Measurements from ENCODE around the gene RIT2. TPM values are rescaled to one million over a fixed set of nuclear protein-coding genes. Genes with fewer than 3 reads are reported as not detected.

RIT2 gene
- polyA plus RNA-seq, 1 of the 3 experiments (the other 2 are of a cell fraction), result not detected

DNA sequence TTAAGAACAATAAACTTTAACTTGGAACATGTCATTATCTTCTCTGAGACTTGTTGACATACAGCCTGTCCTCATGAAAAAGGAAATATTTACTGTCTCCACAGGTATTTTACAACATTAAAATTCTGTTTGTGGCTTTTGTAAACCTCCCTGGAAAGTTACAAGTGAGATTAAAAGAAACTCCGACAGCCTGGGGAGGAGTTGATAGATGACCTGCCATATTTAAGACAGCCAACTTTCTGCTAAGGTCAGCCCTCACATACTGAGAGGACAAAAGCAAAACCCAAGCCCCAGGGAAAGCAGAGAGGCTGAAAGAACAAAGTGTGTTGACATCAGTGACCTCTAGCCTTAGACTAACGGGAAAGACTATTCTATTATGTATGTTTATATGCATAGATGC, 350.2 kb downstream of the RIT2 start:
- Histone ChIP-seq H2AFZ (ENCODE audit: low read depth) (no peak overlapping the region), H3K4me3 (ENCODE audit: low read depth in 2 of 2, low read length in 1 of 2) (no peak overlapping the region), H3F3A (replicated peaks; ENCODE audit: insufficient read depth) (no peaks in the 10 kb centered on the region), H3K27ac (ENCODE audit: low read depth in 2 of 2, low read length in 1 of 2) (no peak overlapping the region), H3K36me3 (replicated peaks in 1 of 2; ENCODE audit: control insufficient read depth in 1 of 2, insufficient read depth in 2 of 2, low read length in 1 of 2) (no peaks in the 10 kb centered on the region), H4K20me1 (ENCODE audit: insufficient read depth) (no peaks in the 10 kb centered on the region), H3K9ac (no peak overlapping the region), H3K4me2 (no peak overlapping the region), H3K79me2 (ENCODE audit: insufficient read depth) (no peaks in the 10 kb centered on the region), H3K4me1 (ENCODE audit: control insufficient read depth in 1 of 2, insufficient read depth in 2 of 2, low read depth in 1 of 2, low read length in 1 of 2) (no peaks in the 10 kb centered on the region; a peak in 1 of 4 replicates), H3K27me3 (ENCODE audit: insufficient read depth) (no peaks in the 10 kb centered on the region), H3K9me2 (no peaks in the 10 kb centered on the region), H3K9me3 (no peaks in the 10 kb centered on the region)
- POLR2A ChIA-PET, result no interaction called here
- CTCF ChIA-PET, result interaction anchor here (1.0 kb wide), 1 partner anchor 507 kb away, joined by 4 read pairs; no protein-coding TSS in a partner anchor
- DNase-seq, result no peak
- TF ChIP-seq EP300 (IDR thresholded peaks at IDR 0.05; ENCODE audit: borderline replicate concordance in 1 of 2, low read depth in 1 of 2, low read length in 1 of 2), result no peak
- TF ChIP-seq RXRA (IDR thresholded peaks at IDR 0.05; ENCODE audit: borderline replicate concordance, low read depth), result no peak
- no peak for TF ChIP-seq YY1 (IDR thresholded peaks at IDR 0.05; ENCODE audit: low read depth)
- TF ChIP-seq FOXJ3 (CRISPR knock-in tag; IDR thresholded peaks at IDR 0.05), result no peak
- TF ChIP-seq, protein P1, sequence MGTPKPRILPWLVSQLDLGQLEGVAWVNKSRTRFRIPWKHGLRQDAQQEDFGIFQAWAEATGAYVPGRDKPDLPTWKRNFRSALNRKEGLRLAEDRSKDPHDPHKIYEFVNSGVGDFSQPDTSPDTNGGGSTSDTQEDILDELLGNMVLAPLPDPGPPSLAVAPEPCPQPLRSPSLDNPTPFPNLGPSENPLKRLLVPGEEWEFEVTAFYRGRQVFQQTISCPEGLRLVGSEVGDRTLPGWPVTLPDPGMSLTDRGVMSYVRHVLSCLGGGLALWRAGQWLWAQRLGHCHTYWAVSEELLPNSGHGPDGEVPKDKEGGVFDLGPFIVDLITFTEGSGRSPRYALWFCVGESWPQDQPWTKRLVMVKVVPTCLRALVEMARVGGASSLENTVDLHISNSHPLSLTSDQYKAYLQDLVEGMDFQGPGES (IDR thresholded peaks at IDR 0.05; ENCODE audit: low read depth, low read length), result no peak
- no peak for TF ChIP-seq TAF1 (IDR thresholded peaks at IDR 0.05; ENCODE audit: borderline replicate concordance, low read depth, low read length)
- 53% methylated on average over 2 of the region's 2 CpGs for WGBS (ENCODE audit: low lambda C conversion rate)

DNA sequence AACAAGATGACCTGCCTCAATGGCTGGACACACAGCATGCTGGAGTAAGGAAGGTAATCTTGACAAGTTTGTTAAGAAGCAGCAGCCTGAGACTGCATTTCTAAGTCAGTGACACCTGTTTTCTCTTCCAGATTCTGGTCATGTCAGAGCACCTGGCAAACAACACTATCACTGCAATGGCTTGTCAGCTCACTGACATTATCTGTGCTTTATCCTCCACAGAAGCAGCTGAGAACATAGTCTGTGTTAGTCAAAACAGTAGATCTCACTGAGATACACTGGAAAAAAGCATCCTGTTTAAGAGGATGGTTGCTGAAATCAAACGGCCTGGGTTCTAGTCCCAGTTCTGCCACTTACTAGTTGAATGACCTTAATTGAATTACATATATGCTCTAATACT, 355.2 kb downstream of the RIT2 start:
- Histone ChIP-seq H4K20me1 (ENCODE audit: insufficient read depth) (no peaks in the 10 kb centered on the region), H3K36me3 (replicated peaks in 1 of 2; ENCODE audit: control insufficient read depth in 1 of 2, insufficient read depth in 2 of 2, low read length in 1 of 2) (no peaks in the 10 kb centered on the region), H3F3A (replicated peaks; ENCODE audit: insufficient read depth) (no peaks in the 10 kb centered on the region), H3K79me2 (ENCODE audit: insufficient read depth) (no peaks in the 10 kb centered on the region), H3K9me3 (no peaks in the 10 kb centered on the region), H2AFZ (ENCODE audit: low read depth) (no peak overlapping the region), H3K27ac (ENCODE audit: low read depth in 2 of 2, low read length in 1 of 2) (no peak overlapping the region), H3K4me2 (no peak overlapping the region), H3K9me2 (no peaks in the 10 kb centered on the region), H3K4me3 (ENCODE audit: low read depth in 2 of 2, low read length in 1 of 2) (no peak overlapping the region), H3K27me3 (ENCODE audit: insufficient read depth) (no peaks in the 10 kb centered on the region), H3K9ac (no peak overlapping the region), H3K4me1 (ENCODE audit: control insufficient read depth in 1 of 2, insufficient read depth in 2 of 2, low read depth in 1 of 2, low read length in 1 of 2) (no peaks in the 10 kb centered on the region; a peak in 1 of 4 replicates)
- POLR2A ChIA-PET, result no interaction called here
- no peak for DNase-seq
- 28% methylated on average over 1 of the region's 1 CpG for WGBS (ENCODE audit: low lambda C conversion rate)
- TF ChIP-seq TAF1 (IDR thresholded peaks at IDR 0.05; ENCODE audit: borderline replicate concordance, low read depth, low read length) (no peak), GATA2 (CRISPR knock-in tag; IDR thresholded peaks at IDR 0.05) (peak; percentile 67), TEAD4 (IDR thresholded peaks at IDR 0.05; ENCODE audit: borderline replicate concordance, insufficient read depth) (no peak), NFIC (IDR thresholded peaks at IDR 0.05; ENCODE audit: borderline replicate concordance) (no peak), EP300 (IDR thresholded peaks at IDR 0.05; ENCODE audit: borderline replicate concordance in 1 of 2, low read depth in 1 of 2, low read length in 1 of 2) (peak in 1 of 2 experiments; percentile 21; a peak in 1 of 4 replicates), REST (IDR thresholded peaks at IDR 0.05; ENCODE audit: low read depth, low read length) (no peak), CHD2 (IDR thresholded peaks at IDR 0.05; ENCODE audit: low read length, partially characterized antibody) (no peak)
- CTCF ChIA-PET, result no interaction called here
